H1 (cell line): Measurements from ENCODE around the gene IQGAP3. TPM values are rescaled to one million over a fixed set of nuclear protein-coding genes. Genes with fewer than 3 reads are reported as not detected.

Source experiments
- CTCF ChIA-PET: fragments of 300-600 bp; sonication (Branson Sonifier 250); formaldehyde crosslinking; loops from one replicate; lab custom pipeline; 2021; ENCODE audit not compliant: partially characterized antibody; lab: Charles Lee
- POLR2A ChIA-PET: fragments of 300-600 bp; sonication (Branson Sonifier 250); formaldehyde crosslinking; loops from one replicate; lab custom pipeline; 2021; ENCODE audit warnings: inconsistent platforms; ENCODE audit not compliant: partially characterized antibody; lab: Charles Lee
- DNase-seq, 2 experiments: peaks; one replicate each; pipeline versions ENCODE4 v3.0.0 to v3.0.0-alpha.2; 2010 to 2022; ENCODE audit warnings: low spot score in 2 of 2, low read depth in 1 of 2, mixed read lengths in 1 of 2
- FAIRE-seq: peaks from 2 replicates; lab custom pipeline; 2011; peaks lifted over from hg19 to GRCh38; lab: Jason Lieb, UNC
- H2AFZ ChIP-seq: 2 replicates; pipeline ENCODE4 v1.8.1; 2012; ENCODE audit warnings: low read length, inconsistent platforms
- H2AK5ac ChIP-seq: 2 replicates; pipeline ENCODE4 v1.6.1; 2013; ENCODE audit warnings: low read depth, low read length
- H2BK120ac ChIP-seq: replicated peaks from 2 replicates; pipeline ENCODE3; 2013; ENCODE audit warnings: low read depth, low read length, inconsistent platforms
- H2BK12ac ChIP-seq: 2 replicates; pipeline ENCODE4 v1.6.1; 2013; ENCODE audit warnings: low read depth, low read length
- H2BK15ac ChIP-seq: 2 replicates; pipeline ENCODE4 v1.6.1; 2013; ENCODE audit warnings: low read length
- H2BK20ac ChIP-seq: 2 replicates; pipeline ENCODE4 v1.6.1; 2013; ENCODE audit warnings: low read length
- H2BK5ac ChIP-seq: 2 replicates; pipeline ENCODE4 v1.6.1; 2013; ENCODE audit warnings: low read depth, low read length
- H3K14ac ChIP-seq: 2 replicates; pipeline ENCODE4 v1.6.1; 2013; ENCODE audit warnings: inconsistent platforms; ENCODE audit not compliant: insufficient read length
- H3K18ac ChIP-seq: 2 replicates; pipeline ENCODE4 v1.6.1; 2013; ENCODE audit warnings: low read length; ENCODE audit errors: extremely low read depth
- H3K23ac ChIP-seq: 2 replicates; pipeline ENCODE4 v1.6.1; 2013; ENCODE audit warnings: inconsistent platforms; ENCODE audit not compliant: insufficient read length
- H3K23me2 ChIP-seq: 2 replicates; pipeline ENCODE4 v1.6.1; 2013; ENCODE audit warnings: low read depth, low read length
- H3K27ac ChIP-seq: 2 replicates; pipeline ENCODE4 v1.6.1; 2011; ENCODE audit warnings: low read depth, low read length, inconsistent platforms
- H3K27me3 ChIP-seq, 4 experiments: replicated peaks in 1 of 4; 1 replicate in 1 of 4; 2 replicates in 3 of 4; pipeline versions ENCODE4 v1.6.1 to v1.8.1; 2011 to 2013; ENCODE audit warnings: low read length in 3 of 4, mild to moderate bottlenecking in 3 of 4, inconsistent platforms in 2 of 4, mixed read lengths in 2 of 4, moderate library complexity in 1 of 4; ENCODE audit not compliant: control insufficient read depth in 3 of 4, insufficient read depth in 3 of 4; ENCODE audit errors: extremely low read depth in 1 of 4
- H3K36me3 ChIP-seq, 4 experiments: 2 replicates each; pipeline versions ENCODE4 v1.6.1 to v1.8.1; 2011 to 2013; ENCODE audit warnings: mild to moderate bottlenecking in 4 of 4, low read length in 3 of 4, moderate library complexity in 2 of 4, control low read depth in 1 of 4, inconsistent platforms in 1 of 4; ENCODE audit not compliant: insufficient read depth in 4 of 4, control insufficient read depth in 2 of 4
- H3K4ac ChIP-seq: replicated peaks from 2 replicates; pipeline ENCODE3; 2013; ENCODE audit warnings: low read length, low read depth, mixed read lengths, inconsistent platforms; ENCODE audit not compliant: insufficient read length
- H3K4me1 ChIP-seq, 4 experiments: replicated peaks in 1 of 4; 1 replicate in 1 of 4; 2 replicates in 3 of 4; pipeline versions ENCODE4 v1.6.1 to v1.8.1; 2011 to 2013; ENCODE audit warnings: low read length in 3 of 4, inconsistent platforms in 2 of 4, mixed read lengths in 1 of 4; ENCODE audit not compliant: insufficient read depth in 4 of 4, control insufficient read depth in 3 of 4
- H3K4me2 ChIP-seq, 2 experiments: 2 replicates each; pipeline versions ENCODE4 v1.6.1 to v1.8.1; 2011 to 2013; ENCODE audit warnings: low read depth in 2 of 2, low read length in 2 of 2, control low read depth in 1 of 2, inconsistent platforms in 1 of 2, mild to moderate bottlenecking in 1 of 2; ENCODE audit not compliant: insufficient read depth in 1 of 2
- H3K4me3 ChIP-seq, 4 experiments: fragments of 200-600, 300-600 bp in 1 of 4; sonication (generic), shearing (Covaris generic), sonication (Bioruptor Twin) in 1 of 4; 2 replicates each; pipeline versions ENCODE4 v1.5.1 to v1.8.1; 2011 to 2016; ENCODE audit warnings: low read length in 4 of 4, low read depth in 3 of 4, control low read depth in 2 of 4, inconsistent platforms in 2 of 4, mild to moderate bottlenecking in 2 of 4, mixed read lengths in 1 of 4, moderate library complexity in 1 of 4; ENCODE audit not compliant: insufficient read depth in 2 of 4; ENCODE audit errors: extremely low read depth in 1 of 4
- H3K56ac ChIP-seq: replicated peaks from 2 replicates; pipeline ENCODE3; 2013; ENCODE audit warnings: low read depth, mild to moderate bottlenecking, mixed read lengths, low read length, inconsistent platforms; ENCODE audit not compliant: insufficient read length
- H3K79me1 ChIP-seq: 2 replicates; pipeline ENCODE4 v1.6.1; 2013; ENCODE audit warnings: low read depth, low read length, control low read depth
- H3K79me2 ChIP-seq, 2 experiments: 2 replicates each; pipeline versions ENCODE4 v1.6.1 to v1.8.1; 2012 to 2013; ENCODE audit warnings: low read length in 2 of 2, mild to moderate bottlenecking in 2 of 2, inconsistent platforms in 1 of 2; ENCODE audit not compliant: insufficient read depth in 2 of 2, control insufficient read depth in 1 of 2
- H3K9ac ChIP-seq, 4 experiments: replicated peaks in 1 of 4; 1 replicate in 1 of 4; 2 replicates in 3 of 4; pipeline versions ENCODE4 v1.6.1 to v1.8.1; 2011 to 2013; ENCODE audit warnings: low read depth in 3 of 4, low read length in 3 of 4, control low read depth in 2 of 4, mild to moderate bottlenecking in 2 of 4, moderate library complexity in 2 of 4, inconsistent platforms in 1 of 4; ENCODE audit errors: extremely low read depth in 1 of 4
- H3K9me3 ChIP-seq, 2 experiments: 2 replicates each; pipeline versions ENCODE4 v1.6.1 to v1.8.1; 2012 to 2013; ENCODE audit warnings: mild to moderate bottlenecking in 2 of 2, moderate library complexity in 2 of 2, control low read depth in 1 of 2, inconsistent platforms in 1 of 2, low read depth in 1 of 2, low read length in 1 of 2, mixed read lengths in 1 of 2; ENCODE audit not compliant: insufficient read depth in 2 of 2
- H4K20me1 ChIP-seq, 2 experiments: replicated peaks in 1 of 2; 2 replicates each; pipeline versions ENCODE3 to v1.8.1; 2011 to 2013; ENCODE audit warnings: inconsistent platforms in 2 of 2, low read length in 2 of 2, mild to moderate bottlenecking in 1 of 2; ENCODE audit not compliant: insufficient read depth in 2 of 2, control insufficient read depth in 1 of 2
- H4K5ac ChIP-seq: 2 replicates; pipeline ENCODE4 v1.6.1; 2013; ENCODE audit warnings: low read length, low read depth, mixed read lengths, inconsistent platforms; ENCODE audit not compliant: insufficient read length
- H4K8ac ChIP-seq: 2 replicates; pipeline ENCODE4 v1.8.0; 2013; ENCODE audit warnings: mild to moderate bottlenecking, moderate library complexity, low read length, inconsistent platforms; ENCODE audit not compliant: insufficient read depth; ENCODE audit errors: extremely low read depth
- H4K91ac ChIP-seq: replicated peaks from 2 replicates; pipeline ENCODE3; 2013; ENCODE audit warnings: low read length, mixed read lengths, inconsistent platforms; ENCODE audit not compliant: insufficient read length
- EP300 ChIP-seq, 2 experiments: IDR thresholded peaks; 1 replicate in 1 of 2; 2 replicates in 1 of 2; pipeline ENCODE4 v1.6.1; 2011 to 2012; ENCODE audit warnings: low read depth in 2 of 2, low read length in 2 of 2, mild to moderate bottlenecking in 2 of 2, borderline replicate concordance in 1 of 2, inconsistent platforms in 1 of 2, moderate library complexity in 1 of 2
- HDAC6 ChIP-seq: IDR thresholded peaks from one replicate; pipeline ENCODE4 v1.7.1; 2012; ENCODE audit warnings: low read depth, mild to moderate bottlenecking, inconsistent platforms, low read length, moderate library complexity
- JUND ChIP-seq: IDR thresholded peaks from 2 replicates; pipeline ENCODE4 v1.6.1; 2011; ENCODE audit warnings: mild to moderate bottlenecking, improper control_type of control experiment, low read length
- KDM5A ChIP-seq: fragments of 200-600 bp; IDR thresholded peaks from 2 replicates; pipeline ENCODE4 v1.7.1; 2012; ENCODE audit warnings: mild to moderate bottlenecking, low read length, inconsistent platforms, mixed read lengths
- MAFK ChIP-seq: IDR thresholded peaks from 2 replicates; pipeline ENCODE4 v1.6.1; 2012; ENCODE audit warnings: low read depth, mild to moderate bottlenecking, improper control_type of control experiment, low read length
- POLR2AphosphoS5 ChIP-seq: IDR thresholded peaks from 2 replicates; pipeline ENCODE4 v1.6.1; 2011; ENCODE audit warnings: low read depth, low read length
- RNF2 ChIP-seq: fragments of 200-900, 300-1000 bp; sonication (generic); IDR thresholded peaks from 2 replicates; pipeline ENCODE4 v1.7.1; 2016; ENCODE audit warnings: borderline replicate concordance, low read depth, mild to moderate bottlenecking, antibody characterized with exemption, low read length; ENCODE audit not compliant: poor library complexity, severe bottlenecking; ENCODE audit errors: missing control alignments
- RXRA ChIP-seq: IDR thresholded peaks from 2 replicates; pipeline ENCODE4 v1.6.1; 2011; ENCODE audit warnings: low read depth, mild to moderate bottlenecking, low read length, moderate library complexity; ENCODE audit not compliant: insufficient read depth
- SP1 ChIP-seq: IDR thresholded peaks from 2 replicates; pipeline ENCODE4 v1.6.1; 2011; ENCODE audit warnings: low read depth, low read length
- SP2 ChIP-seq: IDR thresholded peaks from 2 replicates; pipeline ENCODE4 v1.6.1; 2012; ENCODE audit warnings: mild to moderate bottlenecking, low read length, inconsistent platforms
- YY1 ChIP-seq: IDR thresholded peaks from 2 replicates; pipeline ENCODE4 v1.6.1; 2011; ENCODE audit warnings: low read depth, mild to moderate bottlenecking, low read length
- WGBS, 2 experiments: shearing (Covaris generic) in 1 of 2; methylation state at CpG; one replicate each; pipeline versions ENCODE4 v1.1.6 to v1.1.7; 2013 to 2015; ENCODE audit warnings: low lambda C conversion rate in 2 of 2, mixed read lengths in 2 of 2, inconsistent platforms in 1 of 2, low coverage in 1 of 2, missing lambda C conversion rate in 1 of 2; ENCODE audit not compliant: insufficient replicate concordance in 2 of 2, insufficient coverage in 1 of 2, insufficient read length in 1 of 2; ENCODE audit errors: extremely low coverage in 1 of 2, missing lambda C conversion rate in 1 of 2; 5-methylcytosine and 5-hydroxymethylcytosine counted together
- polyA plus RNA-seq, 7 experiments: library from polyadenylated mRNA; depleted of rRNA in 3 of 7; stranded (reverse) in 5 of 7; unstranded in 2 of 7; fragments of >200 nt in 5 of 7; fragments of 200-250 nt in 2 of 7; gene quantifications; 1 replicate in 5 of 7; 2 replicates in 1 of 7; 4 replicates in 1 of 7; pipeline versions ENCODE4 v1.2.1 to v1.2.3, GENCODE V29; 2011 to 2013; ENCODE audit warnings: missing spikeins in 2 of 7, mixed read lengths in 2 of 7
- total RNA-seq: library from RNA; stranded (reverse); fragmentation: NEBNext Ultra II Directional; extraction: Animal tissue kit (Norgen Biotek cat#: 25700); gene quantifications from 2 replicates; pipeline ENCODE4 v1.2.1, GENCODE V29; 2021
- TF ChIP-seq, protein P1 (sequence below): IDR thresholded peaks from 2 replicates; pipeline ENCODE4 v1.6.1; 2012; ENCODE audit warnings: inconsistent platforms

Gene IQGAP3
- total and polyA plus RNA-seq, 2 of the 8 experiments (the other 6 are each of a cell fraction or from before 2014, with no cell fraction given): 14.6 to 22.3 TPM

- Histone ChIP-seq H3K18ac (peak overlapping the region; percentile 85; the same call in 1 of the 2 replicates), H2BK20ac (no peak overlapping the region), H2BK5ac (peak overlapping the region; percentile 66; the same call in 1 of the 2 replicates), H4K8ac (peak overlapping the region; percentile 26; the same call in 1 of the 2 replicates), H3K4me3 (peak overlapping the region; percentile 86 to 97 (median 91)), H3K36me3 (peaks cover 13 to 31% (median 29%) of the 10 kb centered on the region in 4 experiments), H3K79me2 (peaks cover 3 to 19% of the 10 kb centered on the region in 2 experiments), H3K56ac (no peak overlapping the region), H2BK12ac (0 out of 2 replicates have a peak overlapping the region, but pooled peaks have one; percentile 17), H3K27ac (peak overlapping the region; percentile 73), H4K20me1 (peaks cover 0 to 1% of the 10 kb centered on the region in 2 experiments), H4K91ac (no peak overlapping the region), H2AFZ (peak overlapping the region; percentile 37; the same call in 1 of the 2 replicates), H3K79me1 (peaks cover 2% of the 10 kb centered on the region; the same call in 1 of the 2 replicates), H3K9me3 (no peaks in the 10 kb centered on the region), H3K23me2 (peaks cover 5% of the 10 kb centered on the region; the same call in 1 of the 2 replicates), H3K23ac (no peak overlapping the region), H3K4ac (no peak overlapping the region)
- DNase-seq: no peak
- POLR2A ChIA-PET: interaction anchor here (0.7 to 6.6 kb wide), 8 partner anchors 8 to 128 kb away, joined by 3 to 66 read pairs (median 3); partner anchors contain the start of genes IQGAP3, ISG20L2 and NAXE
- TF ChIP-seq POLR2AphosphoS5 (no peak), SP1 (no peak), YY1 (no peak), RXRA (no peak), SP2 (no peak), MAFK (no peak), HDAC6 (no peak), EP300 (IDR thresholded peaks at IDR 0.05; ENCODE audit: borderline replicate concordance in 1 of 2, low read depth in 2 of 2, low read length in 2 of 2) (no peak), KDM5A (no peak), RNF2 (no peak), JUND (no peak)
- TF ChIP-seq, protein P1, sequence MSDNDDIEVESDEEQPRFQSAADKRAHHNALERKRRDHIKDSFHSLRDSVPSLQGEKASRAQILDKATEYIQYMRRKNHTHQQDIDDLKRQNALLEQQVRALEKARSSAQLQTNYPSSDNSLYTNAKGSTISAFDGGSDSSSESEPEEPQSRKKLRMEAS: no peak
- TF ChIP-seq, all 59 proteins: peak for 0
- no peak overlapping the region for H3K14ac ChIP-seq
- no peaks in the 10 kb centered on the region for H3K27me3 ChIP-seq
- no peak overlapping the region for H4K5ac ChIP-seq
- peak overlapping the region; percentile 55 to 73 for H3K4me2 ChIP-seq
- peak overlapping the region; percentile 71; the same call in 1 of the 2 replicates for H2AK5ac ChIP-seq
- 11% methylated on average over 13 of the region's 13 CpGs; no CpG with 5 or more reads in 1 of the 2 experiments for WGBS, 2 experiments
- CTCF ChIA-PET: interaction anchor here (0.8 to 3.2 kb wide), 6 partner anchors 8 to 116 kb away, joined by 3 to 12 read pairs (median 4); partner anchors contain the start of gene HAPLN2
- H2BK15ac ChIP-seq: no peak overlapping the region
- no peak overlapping the region for H2BK120ac ChIP-seq
- H3K9ac ChIP-seq: peak overlapping the region; percentile 40 to 91 (median 84)
- peaks cover 0 to 8% (median 3%) of the 10 kb centered on the region in 4 experiments; a peak in 5 of 7 replicates for H3K4me1 ChIP-seq
- no peak for FAIRE-seq
Measured at GRCh38 chr1:156600733-156601121, 28.4 kb upstream of the IQGAP3 start.
